ENCODE measurements around the gene NSRP1. TPM values are rescaled to one million over a fixed set of nuclear protein-coding genes. Genes with fewer than 3 reads are reported as not detected.
"Not testable (repeated sequence)": the region's sequence is repeated elsewhere in the genome, so short reads cannot be mapped to it uniquely, and the experiment has no call there.

NSRP1 gene
- total and polyA plus RNA-seq, 10 donors, result 15.5 to 39.8 (median 27.9) TPM

DNA sequence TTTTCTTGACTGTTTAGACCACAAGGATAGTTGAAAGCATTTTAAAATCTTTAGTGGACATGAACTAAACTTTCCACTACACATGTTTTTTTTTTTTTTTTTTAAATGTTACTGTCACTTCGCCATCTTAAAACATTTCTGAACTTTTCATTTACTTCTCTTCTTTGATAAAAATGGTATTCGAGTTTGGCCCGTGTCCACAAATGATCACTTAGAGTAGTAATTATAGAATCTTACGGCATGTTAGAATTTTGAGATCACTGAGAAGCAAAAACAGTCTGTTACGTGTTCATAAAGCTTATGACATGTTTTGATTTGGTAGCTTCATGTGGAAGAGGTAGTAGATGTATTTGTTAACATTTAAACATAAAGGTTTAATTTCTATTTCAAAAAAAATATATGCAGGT, 1.1 kb downstream of the NSRP1 start:
- H3K27ac ChIP-seq, result peak overlapping the region; percentile 93 to 98 (median 96)

GRCh38 chr17:30118635-30119034, 2.0 kb downstream of the NSRP1 start:
- Histone ChIP-seq H3K36me3 (peaks cover 0 to 49% (median 13%) of the 10 kb centered on the region in 6 donors), H3K4me3 (peak overlapping the region in 1 of 8 donors; percentile 3), H3K4me1 (peaks cover 12 to 73% (median 63%) of the 10 kb centered on the region in 6 donors)
- WGBS, 5 donors, result 84 to 94% (median 89%) methylated on average over 7 of the region's 7 CpGs
- H3K27me3 ChIP-seq (replicated peaks in 1 of 7); H3K27ac ChIP-seq; H3K9me3 ChIP-seq; DNase-seq; intact Hi-C loops (cut with DNase I; ENCODE audit: low total_unique reads): not testable (repeated sequence)

More for the DNA sequence above, 1.1 kb downstream of the NSRP1 start:
- DNase-seq, result no peak
- H3K4me1 ChIP-seq, result peaks cover 12 to 64% (median 55%) of the 10 kb centered on the region in 6 donors
- WGBS, 5 donors, result 37 to 55% (median 48%) methylated on average over 5 of the region's 5 CpGs
- intact Hi-C loops (cut with DNase I; ENCODE audit: low total_unique reads), result no loop called here
- no peaks in the 10 kb centered on the region for H3K27me3 ChIP-seq (replicated peaks in 1 of 7)
- no peaks in the 10 kb centered on the region for H3K9me3 ChIP-seq
- peaks cover 0 to 39% (median 13%) of the 10 kb centered on the region in 6 donors for H3K36me3 ChIP-seq
- peak overlapping the region; percentile 51 to 81 (median 60) for H3K4me3 ChIP-seq
- TF ChIP-seq POLR2AphosphoS5 (IDR thresholded peaks at IDR 0.05), result no peak
- TF ChIP-seq POLR2A (IDR thresholded peaks at IDR 0.05), result no peak
- no peak for TF ChIP-seq CTCF (IDR thresholded peaks at IDR 0.05 in 8 of 11, conservative IDR thresholded peaks at IDR 0.05 in 3 of 11)

- Histone ChIP-seq H3K4me3 (no peak overlapping the region), H3K4me1 (peaks cover 10 to 76% (median 53%) of the 10 kb centered on the region in 6 donors), H3K27ac (no peak overlapping the region), H3K36me3 (peaks cover 0 to 81% (median 26%) of the 10 kb centered on the region in 6 donors), H3K9me3 (no peaks in the 10 kb centered on the region), H3K27me3 (replicated peaks in 1 of 7) (no peaks in the 10 kb centered on the region)
- no peak for DNase-seq
- no peak for TF ChIP-seq POLR2AphosphoS5 (IDR thresholded peaks at IDR 0.05)
- TF ChIP-seq CTCF (IDR thresholded peaks at IDR 0.05 in 8 of 11, conservative IDR thresholded peaks at IDR 0.05 in 3 of 11), result no peak
- intact Hi-C loops (cut with DNase I; ENCODE audit: low total_unique reads), result no loop called here
- WGBS, 5 donors, result 90 to 95% (median 93%) methylated on average over 4 of the region's 4 CpGs
Measured at GRCh38 chr17:30124273-30124796, 7.7 kb downstream of the NSRP1 start.

DNA sequence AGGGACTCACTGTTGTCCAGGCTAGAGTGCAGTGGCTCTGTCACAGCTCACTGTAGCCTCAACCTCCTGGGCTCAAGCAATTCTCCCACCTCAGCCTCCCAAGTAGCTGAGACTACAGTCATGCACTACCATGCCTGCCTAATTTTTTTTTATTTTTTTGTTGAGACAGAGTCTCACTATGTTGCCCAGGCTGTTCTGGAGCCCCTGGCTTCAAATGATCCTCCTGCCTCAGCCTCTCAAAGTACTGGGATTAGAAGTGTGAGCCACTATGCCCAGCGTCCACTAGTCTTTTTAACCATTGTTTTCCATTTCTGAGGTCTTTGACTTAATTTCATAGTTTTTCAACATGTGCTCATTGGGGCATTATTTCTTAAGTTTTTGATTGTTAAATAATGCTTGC, 13.5 kb downstream of the NSRP1 start:
- Histone ChIP-seq H3K4me3 (no peak overlapping the region), H3K27ac (no peak overlapping the region), H3K4me1 (peaks cover 5 to 26% (median 11%) of the 10 kb centered on the region in 6 donors), H3K36me3 (peaks cover 0 to 92% (median 20%) of the 10 kb centered on the region in 6 donors), H3K9me3 (no peaks in the 10 kb centered on the region), H3K27me3 (replicated peaks in 1 of 7) (no peaks in the 10 kb centered on the region)
- intact Hi-C loops (cut with DNase I; ENCODE audit: low total_unique reads), result loop anchor here (10.0 kb wide), 1 partner anchor 145 kb away; no protein-coding TSS in a partner anchor
- TF ChIP-seq POLR2AphosphoS5 (IDR thresholded peaks at IDR 0.05) (no peak), CTCF (IDR thresholded peaks at IDR 0.05 in 8 of 11, conservative IDR thresholded peaks at IDR 0.05 in 3 of 11) (no peak), POLR2A (IDR thresholded peaks at IDR 0.05) (no peak)
- WGBS, 5 donors, result 90 to 98% (median 93%) methylated on average over 1 of the region's 1 CpG
- DNase-seq, result no peak
